GM19238 (cell line): ENCODE data around the gene KPNB1.

Experiments
- DNase-seq: peaks from one replicate; pipeline ENCODE4 v3.0.0; 2011; ENCODE audit warnings: low spot score; ENCODE audit not compliant: insufficient read length

The KPNB1 gene

DNA sequence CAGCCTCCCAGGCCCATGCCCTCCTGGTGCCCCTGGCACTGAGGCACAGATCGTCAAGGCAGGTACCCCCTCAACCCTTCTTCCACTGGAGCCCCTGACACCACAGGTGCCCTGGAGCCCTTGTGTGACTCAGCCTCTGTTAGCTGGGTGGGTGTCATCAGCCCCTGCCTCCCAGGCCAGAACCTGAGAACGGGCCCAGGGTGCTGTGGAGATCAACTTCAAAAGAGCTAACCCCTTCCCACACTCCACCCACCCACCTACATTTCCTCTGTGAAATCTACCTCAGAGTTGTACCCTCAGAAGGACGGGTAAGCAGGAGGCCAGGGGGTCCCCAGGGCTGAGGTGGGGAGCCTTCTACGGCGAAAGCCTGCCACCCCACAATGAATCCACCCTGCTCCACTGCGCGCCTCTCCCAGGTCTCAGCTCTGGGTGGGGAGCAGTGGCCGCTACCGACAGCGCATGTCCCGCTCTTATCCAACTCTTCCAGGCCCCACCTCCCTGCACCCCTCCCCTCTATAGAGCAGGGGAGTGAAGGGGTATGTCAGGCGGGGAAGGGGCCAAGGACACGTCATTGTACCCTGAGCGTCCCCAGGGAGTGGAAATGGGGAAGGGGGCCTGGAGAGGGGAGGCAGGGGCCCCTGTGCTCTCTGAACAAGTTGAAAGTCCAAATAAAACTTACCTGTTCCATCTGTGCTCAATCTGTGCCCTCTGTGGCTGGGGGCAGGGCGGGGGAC lies 61.8 kb downstream of the KPNB1 start:
- no peak for DNase-seq

- no peak for DNase-seq
Observed at GRCh38 chr17:47712330-47713023, 62.8 kb downstream of the KPNB1 start.

- DNase-seq = no peak
Observed at GRCh38 chr17:47713980-47714700, 64.4 kb downstream of the KPNB1 start.

- DNase-seq = no peak
Observed at GRCh38 chr17:47714773-47715396, 65.2 kb downstream of the KPNB1 start.

- no peak for DNase-seq
Observed at GRCh38 chr17:47715669-47716325, 66.1 kb downstream of the KPNB1 start.

GRCh38 chr17:47716375-47716774 lies 66.7 kb downstream of the KPNB1 start:
- DNase-seq = no peak

DNA sequence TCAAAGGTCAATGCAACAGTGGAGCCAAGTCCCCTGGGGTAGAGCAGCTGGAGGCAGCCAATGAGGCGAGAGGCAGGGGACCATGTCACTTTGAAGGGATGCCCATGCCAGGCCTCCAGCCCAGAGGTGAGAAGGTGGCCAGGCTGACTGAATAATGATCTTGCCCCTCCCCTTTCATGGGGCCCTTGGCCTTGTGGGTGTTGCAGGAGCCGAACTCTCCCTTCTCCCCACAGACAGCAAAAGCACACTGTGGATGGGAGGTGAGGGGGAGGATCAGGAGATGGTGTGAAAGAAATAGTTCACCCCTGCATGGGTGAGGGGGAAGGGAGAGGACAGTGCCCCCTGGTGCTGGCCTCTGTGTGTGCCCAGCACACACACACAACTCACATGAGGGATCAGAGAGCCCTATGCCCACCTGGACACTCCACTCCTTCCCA lies 67.6 kb downstream of the KPNB1 start:
- DNase-seq = no peak

DNA sequence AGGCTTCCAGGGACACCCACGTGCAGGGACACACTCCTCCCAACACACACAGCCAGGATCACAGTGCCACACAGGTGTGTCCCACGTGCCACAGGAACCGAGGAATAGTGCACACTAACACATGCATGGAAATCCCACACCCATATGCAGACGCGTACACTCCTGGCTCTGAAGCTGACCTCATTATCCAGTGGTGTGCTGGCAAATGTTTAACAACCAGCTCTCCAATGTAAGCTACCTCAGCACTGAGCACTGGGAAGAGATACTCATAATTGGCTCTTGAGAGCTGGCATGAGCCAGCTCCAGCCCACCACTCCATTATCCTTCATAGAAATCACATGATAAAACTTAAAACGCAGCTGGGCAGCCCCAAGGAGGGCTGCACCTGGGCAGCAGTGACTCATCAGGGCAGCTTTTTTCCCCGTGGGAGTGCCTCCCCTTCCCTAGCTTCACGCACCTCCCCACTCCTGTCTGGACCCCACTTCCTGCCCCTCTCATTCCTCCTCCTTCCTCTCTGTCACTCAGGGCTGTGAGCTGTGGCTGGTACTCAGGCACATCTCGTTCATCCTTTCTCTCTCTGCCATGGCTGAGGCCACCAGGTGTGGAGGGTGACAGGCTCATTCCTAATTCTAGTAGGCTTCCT lies 68.4 kb downstream of the KPNB1 start:
- no peak for DNase-seq

- no peak for DNase-seq
Observed at GRCh38 chr17:47718634-47719405, 69.1 kb downstream of the KPNB1 start.

DNA sequence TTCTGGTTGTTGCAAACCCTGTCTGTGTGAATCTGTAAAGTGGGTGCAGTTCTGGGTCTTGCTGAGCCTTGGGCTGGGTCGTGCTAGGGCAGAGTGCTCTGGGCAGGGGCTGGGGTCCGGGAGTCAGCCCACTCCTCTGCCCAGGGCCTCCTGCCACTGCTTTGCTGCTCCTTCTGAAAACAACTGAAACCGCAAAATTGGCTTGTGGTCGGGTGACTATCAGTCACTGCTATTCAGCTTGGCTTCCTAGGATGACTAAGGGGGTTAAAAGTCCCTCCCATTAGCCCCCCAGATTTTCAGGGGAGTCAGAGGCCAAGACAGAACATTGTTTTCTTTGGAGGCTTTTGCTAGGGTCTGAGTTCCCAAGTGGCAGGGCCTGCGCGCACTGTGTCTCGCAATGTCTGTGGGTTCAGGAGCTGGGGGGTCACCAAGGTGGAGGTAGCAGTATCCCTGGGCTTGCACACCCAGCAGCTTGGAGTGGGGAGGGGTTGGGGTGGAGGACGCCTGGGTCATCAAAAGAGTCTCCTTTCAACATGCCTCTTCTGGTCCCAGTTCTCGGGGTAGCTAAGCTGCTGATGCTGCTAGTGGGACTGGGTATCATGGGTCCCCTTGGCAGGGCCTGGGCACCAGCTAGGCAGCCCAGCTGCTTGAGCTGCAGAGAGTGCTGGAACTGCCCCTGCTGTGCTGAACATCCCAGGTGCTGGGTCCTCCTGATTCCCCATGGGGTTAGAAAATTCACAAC lies 69.9 kb downstream of the KPNB1 start:
- DNase-seq = no peak

- no peak for DNase-seq
Observed at GRCh38 chr17:47720196-47720595, 70.5 kb downstream of the KPNB1 start.

DNA sequence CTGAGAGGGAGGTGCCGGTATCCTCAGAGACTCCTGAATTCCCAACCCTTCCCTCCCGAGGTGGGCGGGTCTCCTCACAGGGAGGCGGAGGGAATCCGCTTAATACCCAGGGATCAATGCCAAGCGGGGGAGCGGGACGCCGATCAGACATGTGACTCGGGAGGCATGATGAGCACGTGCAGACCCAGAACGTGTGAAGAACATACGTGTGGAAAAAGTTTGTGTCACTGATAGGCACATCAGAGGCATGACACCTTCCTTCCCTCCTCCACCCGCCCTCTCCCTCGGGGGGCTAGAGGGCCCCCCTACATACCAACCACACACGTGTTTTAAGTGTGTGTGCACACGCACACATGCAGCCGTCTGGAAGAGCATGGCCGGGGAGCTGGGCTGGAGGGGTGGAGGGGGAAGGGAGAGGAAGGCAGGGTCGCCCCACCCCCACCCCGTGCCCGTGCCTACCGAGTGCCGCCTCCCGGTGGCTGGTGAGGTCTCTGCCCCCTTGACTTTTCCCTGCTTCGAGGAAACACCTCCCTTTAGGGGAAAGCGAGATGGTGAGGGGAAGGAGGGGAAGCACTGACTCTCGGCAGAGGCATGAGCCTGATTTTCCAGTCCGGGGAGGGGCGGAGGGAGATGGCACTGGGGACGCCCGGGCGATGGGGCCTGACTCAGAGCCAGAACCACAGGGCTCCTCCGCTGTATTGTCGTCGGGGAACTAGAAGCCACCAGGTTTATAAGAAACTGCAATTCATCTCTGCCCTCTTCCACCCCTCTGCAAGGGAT lies 71.2 kb downstream of the KPNB1 start:
- peak; percentile 59 for DNase-seq

GRCh38 chr17:47721725-47722124 lies 72.0 kb downstream of the KPNB1 start:
- no peak for DNase-seq

DNA sequence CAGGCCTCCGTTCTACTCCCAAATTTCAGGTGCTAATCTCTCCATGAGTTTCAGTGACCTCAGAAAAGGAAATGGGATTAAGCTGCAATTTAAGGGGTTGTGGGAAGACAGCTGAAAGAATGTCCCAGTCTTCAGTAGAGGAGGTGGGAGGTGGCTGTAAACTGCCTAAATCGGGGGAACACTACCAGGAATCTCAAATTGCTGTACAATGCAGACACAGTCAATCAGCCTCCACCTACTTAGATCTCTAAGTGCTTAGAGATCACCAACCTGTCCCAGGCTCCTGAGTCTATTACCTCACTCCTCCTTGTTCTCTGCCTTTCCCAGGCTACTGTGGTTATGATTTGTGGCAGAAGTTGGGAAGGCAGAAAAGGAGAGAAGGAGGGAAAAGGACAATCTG lies 75.0 kb downstream of the KPNB1 start:
- no peak for DNase-seq

DNA sequence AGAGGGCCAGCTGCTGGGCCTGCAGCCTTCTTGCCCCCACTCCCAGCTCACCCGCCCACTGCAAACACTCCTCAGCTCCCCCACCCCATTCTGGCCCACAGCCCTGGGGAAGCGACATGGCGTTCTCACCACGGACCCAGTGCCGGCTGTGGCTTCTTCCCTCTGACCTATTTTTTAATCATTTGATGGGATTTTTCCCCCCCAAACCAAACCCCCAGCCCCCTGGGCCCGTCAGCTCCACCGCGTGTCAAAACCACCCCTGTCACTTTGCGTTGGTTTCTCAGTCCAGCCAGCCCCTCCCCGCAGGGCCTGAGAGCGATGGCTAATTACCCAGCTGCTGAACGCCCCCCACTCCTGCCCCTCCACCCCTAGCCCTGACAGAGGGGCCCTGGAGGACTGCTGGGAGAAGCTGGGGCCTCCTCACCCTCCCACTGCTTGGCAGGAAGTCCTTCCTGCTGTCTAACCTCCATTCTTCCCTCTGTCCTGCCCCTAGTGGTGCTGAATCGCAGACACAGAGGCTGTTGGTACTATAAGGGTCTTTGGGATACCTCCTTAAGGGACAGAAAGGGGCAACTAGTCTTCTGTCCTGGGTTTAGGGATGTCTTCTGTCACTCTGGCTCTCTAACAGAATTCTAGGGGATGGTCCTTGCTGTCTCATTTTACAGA lies 75.9 kb downstream of the KPNB1 start:
- DNase-seq = no peak

- DNase-seq = no peak
Observed at GRCh38 chr17:47726796-47727703, 77.3 kb downstream of the KPNB1 start.

DNA sequence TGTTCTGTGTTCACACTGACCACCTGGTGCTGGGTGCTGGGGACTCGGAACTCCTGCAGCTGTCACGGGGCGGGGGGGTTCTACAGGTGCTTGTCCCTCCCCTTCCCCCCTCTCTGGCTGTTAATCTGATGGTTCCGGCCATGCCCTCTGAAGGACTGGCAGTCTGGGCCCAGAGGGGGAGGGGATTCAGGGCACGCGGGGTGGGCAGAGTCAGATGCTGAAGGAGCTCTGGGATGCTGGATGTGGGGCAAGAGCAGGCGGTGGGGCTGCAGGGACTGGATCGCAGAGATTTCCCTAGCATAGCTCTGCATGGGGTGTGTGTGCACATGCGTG lies 78.0 kb downstream of the KPNB1 start:
- no peak for DNase-seq
